PC-3 (cell line): ENCODE results near the gene TRPV6. TPM values are rescaled to one million over a fixed set of nuclear protein-coding genes. Genes with fewer than 3 reads are reported as not detected.

Source experiments
- ATAC-seq: fragments of 200-7000 bp; cut with Tn5 transposase; 2 replicates; pipeline ENCODE4 v1.9.1; 2020; ENCODE audit warnings: mild to moderate bottlenecking, moderate library complexity
- BruUV-seq: library from RNA; stranded (reverse); fragments of 400-500 nt; replicated peaks from 2 replicates; lab custom pipeline; 2021; lab: Mats Ljungman, UMichigan
- CTCF ChIA-PET: fragments of 300-600 bp; sonication (Branson Sonifier 250); formaldehyde crosslinking; loops from one replicate; lab custom pipeline; 2022; ENCODE audit warnings: antibody characterized with exemption; lab: Charles Lee
- POLR2A ChIA-PET: fragments of 300-600 bp; sonication (Branson Sonifier 250); formaldehyde crosslinking; loops from one replicate; lab custom pipeline; 2022; ENCODE audit warnings: antibody characterized with exemption; ENCODE audit not compliant: unreplicated experiment; lab: Charles Lee
- DNase-seq: peaks from one replicate; pipeline ENCODE4 v3.0.0-alpha.2; 2015
- H2AFZ ChIP-seq: fragments of 300-600 bp; sonication (generic); 2 replicates; pipeline ENCODE4 v1.6.0; 2016; ENCODE audit warnings: antibody characterized with exemption, low read length
- H3F3A ChIP-seq: fragments of 300-600 bp; sonication (generic); one replicate; pipeline ENCODE4 v1.6.0; 2017; ENCODE audit warnings: antibody characterized with exemption, low read length, control low read depth, mild to moderate bottlenecking; ENCODE audit not compliant: unreplicated experiment
- H3K27ac ChIP-seq: fragments of 300-600 bp; sonication (generic); 2 replicates; pipeline ENCODE4 v1.5.1; 2016; ENCODE audit warnings: mild to moderate bottlenecking, low read length
- H3K27me3 ChIP-seq: fragments of 300-600 bp; sonication (generic); 2 replicates; pipeline ENCODE4 v1.6.1; 2016; ENCODE audit warnings: low read length, mixed read lengths
- H3K36me3 ChIP-seq: fragments of 300-600 bp; sonication (generic); 2 replicates; pipeline ENCODE4 v1.6.1; 2016; ENCODE audit warnings: low read depth, mixed run types, low read length, mixed read lengths
- H3K4me1 ChIP-seq: fragments of 300-600 bp; sonication (generic); 2 replicates; pipeline ENCODE4 v1.5.1; 2016; ENCODE audit warnings: low read length; ENCODE audit not compliant: insufficient read depth
- H3K4me2 ChIP-seq: fragments of 300-600 bp; sonication (generic); 2 replicates; pipeline ENCODE4 v1.6.0; 2016; ENCODE audit warnings: low read length
- H3K4me3 ChIP-seq: fragments of 300-600 bp; sonication (generic); 2 replicates; pipeline ENCODE4 v1.5.1; 2016; ENCODE audit warnings: mild to moderate bottlenecking, low read length, mixed read lengths
- H3K79me2 ChIP-seq: fragments of 300-600 bp; sonication (generic); 2 replicates; pipeline ENCODE4 v1.6.1; 2017; ENCODE audit warnings: low read length, mixed read lengths
- H3K9ac ChIP-seq: fragments of 300-600 bp; sonication (generic); 2 replicates; pipeline ENCODE4 v1.6.0; 2016; ENCODE audit warnings: mild to moderate bottlenecking, low read length
- H3K9me2 ChIP-seq: fragments of 300-600 bp; sonication (generic); replicated peaks from 2 replicates; pipeline ENCODE4 v1.6.1; 2016; ENCODE audit warnings: mixed run types, low read length, mixed read lengths
- H3K9me3 ChIP-seq: fragments of 300-600 bp; sonication (generic); 2 replicates; pipeline ENCODE4 v1.6.1; 2016; ENCODE audit warnings: low read length, mixed read lengths
- H4K20me1 ChIP-seq: fragments of 300-600 bp; sonication (generic); 2 replicates; pipeline ENCODE4 v1.6.1; 2016; ENCODE audit warnings: low read length, mixed read lengths
- CTCF ChIP-seq: fragments of 300-600 bp; sonication (generic); conservative IDR thresholded peaks from 2 replicates; pipeline ENCODE4 v1.5.1; 2017; ENCODE audit warnings: antibody characterized with exemption, low read depth, mild to moderate bottlenecking, low read length
- EZH2 ChIP-seq: fragments of 300-600 bp; sonication (generic); IDR thresholded peaks from one replicate; pipeline ENCODE4 v1.6.1; 2017; ENCODE audit warnings: antibody characterized with exemption, mild to moderate bottlenecking, low read length; ENCODE audit not compliant: unreplicated experiment
- EZH2phosphoT487 ChIP-seq: fragments of 300-600 bp; sonication (generic); IDR thresholded peaks from 2 replicates; pipeline ENCODE4 v1.6.1; 2018; ENCODE audit warnings: mild to moderate bottlenecking, antibody characterized with exemption, low read length, borderline replicate concordance
- intact Hi-C: fragments of 100-400 bp; cut with micrococcal nuclease; formaldehyde crosslinking; loops from 2 replicates; pipeline ENCODE4 v1.9.0; 2023
- total RNA-seq: library from RNA; depleted of rRNA; stranded (reverse); fragments of >200 nt; gene quantifications from 2 replicates; pipeline ENCODE4 v1.2.3, GENCODE V29; 2014

TRPV6 gene
- total RNA-seq, 1 experiment from 2014 or later, result 1.4 TPM

GRCh38 chr7:142925413-142925812 is 39.9 kb upstream of the TRPV6 start:
- intact Hi-C loops, result no loop called here
- no TSS peak for BruUV-seq
- POLR2A ChIA-PET, result no interaction called here

GRCh38 chr7:142923391-142923790 is 37.8 kb upstream of the TRPV6 start:
- Histone ChIP-seq H3K27me3 (peaks cover 59% of the 10 kb centered on the region), H3K27ac (no peak overlapping the region), H3K4me1 (no peaks in the 10 kb centered on the region), H3K4me2 (no peak overlapping the region), H3K4me3 (no peak overlapping the region), H3K79me2 (no peaks in the 10 kb centered on the region), H4K20me1 (no peaks in the 10 kb centered on the region), H3K9me2 (no peaks in the 10 kb centered on the region), H3K9ac (no peak overlapping the region), H3K36me3 (no peaks in the 10 kb centered on the region), H2AFZ (no peak overlapping the region), H3K9me3 (no peaks in the 10 kb centered on the region), H3F3A (no peaks in the 10 kb centered on the region)
- ChIA-PET POLR2A (no interaction called here), CTCF (no interaction called here)
- DNase-seq, result no peak
- intact Hi-C loops, result no loop called here
- no peak for ATAC-seq
- TF ChIP-seq EZH2phosphoT487 (no peak), CTCF (no peak), EZH2 (no peak)
- no TSS peak for BruUV-seq

More at GRCh38 chr7:142925413-142925812, 39.9 kb upstream of the TRPV6 start:
- H3K27me3 ChIP-seq, result peaks cover 46% of the 10 kb centered on the region
- H4K20me1 ChIP-seq, result no peaks in the 10 kb centered on the region
- no peak overlapping the region for H2AFZ ChIP-seq
- TF ChIP-seq EZH2, result no peak
- TF ChIP-seq CTCF, result peak; percentile 30; the same call in 1 of the 2 replicates
- CTCF ChIA-PET, result no interaction called here
- H3K4me2 ChIP-seq, result no peak overlapping the region
- ATAC-seq, result no peak
- H3K9me2 ChIP-seq, result no peaks in the 10 kb centered on the region
- no peaks in the 10 kb centered on the region for H3K36me3 ChIP-seq
- no peaks in the 10 kb centered on the region for H3K79me2 ChIP-seq
- H3K4me1 ChIP-seq, result no peaks in the 10 kb centered on the region
- H3F3A ChIP-seq, result no peaks in the 10 kb centered on the region
- H3K9me3 ChIP-seq, result no peaks in the 10 kb centered on the region
- DNase-seq, result no peak
- no peak overlapping the region for H3K4me3 ChIP-seq
- H3K27ac ChIP-seq, result no peak overlapping the region
- H3K9ac ChIP-seq, result no peak overlapping the region

GRCh38 chr7:142919656-142920055 is 34.1 kb upstream of the TRPV6 start:
- no peak overlapping the region for H3K4me2 ChIP-seq
- no peak overlapping the region for H3K9ac ChIP-seq
- TF ChIP-seq EZH2phosphoT487 (no peak), EZH2 (no peak), CTCF (no peak)
- intact Hi-C loops, result no loop called here
- BruUV-seq, result no TSS peak
- no peak overlapping the region for H2AFZ ChIP-seq
- no peak for ATAC-seq
- no peaks in the 10 kb centered on the region for H3F3A ChIP-seq
- no peaks in the 10 kb centered on the region for H3K79me2 ChIP-seq
- H3K4me1 ChIP-seq, result no peaks in the 10 kb centered on the region
- no peaks in the 10 kb centered on the region for H3K9me3 ChIP-seq
- H3K36me3 ChIP-seq, result no peaks in the 10 kb centered on the region
- H4K20me1 ChIP-seq, result no peaks in the 10 kb centered on the region
- no peaks in the 10 kb centered on the region for H3K9me2 ChIP-seq
- DNase-seq, result no peak
- H3K27ac ChIP-seq, result no peak overlapping the region
- CTCF ChIA-PET, result no interaction called here
- H3K4me3 ChIP-seq, result no peak overlapping the region
- H3K27me3 ChIP-seq, result peaks cover 75% of the 10 kb centered on the region
- POLR2A ChIA-PET, result no interaction called here
